RWPE2 (cell line): ENCODE results near the gene BABAM1.

Experiments
- ATAC-seq: fragments of 200-7000 bp; cut with Tn5 transposase; 3 replicates; pipeline ENCODE4 v1.9.1; 2021; ENCODE audit warnings: low read depth
- DNase-seq: peaks from one replicate; pipeline ENCODE4 v3.0.0-alpha.2; 2020; ENCODE audit warnings: low spot score
- H3K27ac ChIP-seq: fragments of 450-650 bp; 2 replicates; pipeline ENCODE4 v1.5.1; 2017; ENCODE audit warnings: mild to moderate bottlenecking; ENCODE audit not compliant: poor library complexity, severe bottlenecking
- H3K27me3 ChIP-seq: fragments of 250-450 bp; sonication (Bioruptor Pico); 2 replicates; pipeline ENCODE4 v1.5.1; 2021; ENCODE audit warnings: mild to moderate bottlenecking, moderate library complexity; ENCODE audit not compliant: insufficient read depth, poor library complexity, severe bottlenecking
- H3K36me3 ChIP-seq: fragments of 250-450 bp; sonication (Bioruptor Pico); 2 replicates; pipeline ENCODE4 v1.5.1; 2020; ENCODE audit warnings: low read depth, mild to moderate bottlenecking, moderate library complexity
- H3K4me1 ChIP-seq: fragments of 250-450 bp; sonication (Bioruptor Pico); 2 replicates; pipeline ENCODE4 v1.5.1; 2021; ENCODE audit warnings: mild to moderate bottlenecking, moderate library complexity; ENCODE audit not compliant: insufficient read depth, poor library complexity, severe bottlenecking
- H3K4me3 ChIP-seq: fragments of 250-450 bp; sonication (Bioruptor Pico); 2 replicates; pipeline ENCODE4 v1.5.1; 2021; ENCODE audit warnings: mild to moderate bottlenecking, moderate library complexity; ENCODE audit not compliant: severe bottlenecking
- H3K9me3 ChIP-seq: fragments of 250-450 bp; sonication (Bioruptor Pico); 2 replicates; pipeline ENCODE4 v1.5.1; 2021; ENCODE audit warnings: mild to moderate bottlenecking, moderate library complexity; ENCODE audit not compliant: severe bottlenecking
- CTCF ChIP-seq: fragments of 450-650 bp; IDR thresholded peaks from one replicate; pipeline ENCODE4 v1.5.1; 2017; ENCODE audit warnings: mild to moderate bottlenecking, moderate library complexity; ENCODE audit not compliant: poor library complexity, severe bottlenecking

The BABAM1 gene

DNA sequence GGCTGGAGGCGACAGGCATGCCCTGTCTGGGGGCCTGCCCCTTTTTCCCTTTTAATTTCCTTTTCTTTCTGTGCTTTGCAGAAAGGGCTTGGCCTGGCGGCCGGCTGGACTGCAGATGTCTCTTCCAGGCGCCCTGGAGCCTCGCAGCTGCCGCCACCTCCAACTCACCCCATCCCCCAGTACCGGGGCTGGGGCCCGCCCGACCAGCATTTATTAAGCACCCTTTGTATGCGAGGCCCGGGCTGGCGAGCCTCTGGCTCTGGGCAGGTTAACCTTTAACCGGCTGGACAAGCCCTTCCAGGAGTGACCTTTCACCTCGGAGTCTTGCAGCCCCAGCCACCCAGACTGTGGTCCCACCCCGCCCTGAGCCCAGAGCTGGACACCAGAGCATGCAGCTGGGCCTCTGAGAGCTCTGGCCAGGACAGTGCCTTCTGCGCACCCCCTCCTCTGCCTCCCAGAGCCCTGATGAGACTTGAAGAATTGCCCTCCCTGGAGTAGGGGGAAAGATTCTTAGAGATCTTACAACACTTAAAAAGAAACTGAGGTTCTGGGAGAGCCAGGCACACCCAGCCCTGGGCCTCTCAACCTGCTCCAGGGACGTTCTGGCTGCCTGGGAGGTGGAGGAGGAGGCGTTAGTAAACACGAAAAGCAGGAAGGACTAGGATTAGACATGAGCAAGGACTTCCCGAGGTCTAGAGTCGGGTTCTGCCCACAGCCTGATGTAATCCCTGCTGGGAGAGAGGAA, 20.4 kb upstream of the BABAM1 start:
- no peaks in the 10 kb centered on the region; the same call in 1 of the 2 replicates for H3K36me3 ChIP-seq
- H3K9me3 ChIP-seq = no peaks in the 10 kb centered on the region
- H3K4me3 ChIP-seq = peak overlapping the region; percentile 29
- peak overlapping the region; percentile 84 for H3K27ac ChIP-seq
- ATAC-seq = peak; percentile 2; the same call in 1 of the 3 replicates
- H3K4me1 ChIP-seq = peaks cover 39% of the 10 kb centered on the region
- H3K27me3 ChIP-seq = no peaks in the 10 kb centered on the region
- no peak for DNase-seq
- no peak for TF ChIP-seq CTCF

DNA sequence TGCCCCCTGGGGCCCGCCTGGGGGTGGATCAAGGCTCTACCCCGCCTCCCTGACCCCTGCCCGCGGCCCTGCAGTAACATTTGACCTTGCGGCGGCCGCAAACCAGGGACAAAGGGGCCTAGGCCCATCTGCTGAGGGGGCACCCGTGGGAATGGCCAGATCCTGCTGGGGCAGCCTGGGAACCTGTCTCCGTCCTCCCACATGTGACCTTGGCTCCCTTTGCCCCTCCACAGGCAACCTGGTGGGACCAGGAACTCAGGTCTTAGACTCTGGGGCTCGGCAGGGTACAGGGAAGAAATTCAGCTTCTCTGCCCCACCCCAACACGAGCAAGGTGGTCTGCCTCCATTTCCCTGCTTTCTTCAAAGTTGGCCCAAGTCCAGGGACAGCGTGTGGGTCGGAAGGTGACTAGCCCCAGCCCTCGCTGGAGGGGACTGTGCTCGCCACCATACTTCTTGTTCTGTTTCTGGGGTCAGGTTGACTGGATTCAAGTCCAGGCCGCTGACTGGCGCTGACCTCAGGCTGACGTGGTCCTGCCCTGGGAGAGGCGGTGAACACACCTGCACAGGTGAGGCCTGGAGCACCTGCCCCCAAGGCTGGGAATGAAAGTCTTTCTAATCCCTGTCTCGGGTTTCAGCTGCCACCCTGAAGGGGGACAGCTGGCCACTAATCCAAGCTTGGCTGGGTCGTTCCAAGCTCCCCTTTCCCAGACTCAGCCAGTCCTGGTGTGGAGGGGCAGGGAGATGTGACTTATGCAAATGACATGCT, 19.0 kb upstream of the BABAM1 start:
- no peak overlapping the region for H3K4me3 ChIP-seq
- H3K36me3 ChIP-seq = no peaks in the 10 kb centered on the region
- no peaks in the 10 kb centered on the region for H3K27me3 ChIP-seq
- H3K9me3 ChIP-seq = no peaks in the 10 kb centered on the region
- peaks cover 39% of the 10 kb centered on the region for H3K4me1 ChIP-seq
- peak; percentile 67 for ATAC-seq
- H3K27ac ChIP-seq = peak overlapping the region; percentile 84
- DNase-seq = no peak
- TF ChIP-seq CTCF = no peak

GRCh38 chr19:17249887-17250548, 17.2 kb upstream of the BABAM1 start:
- H3K27me3 ChIP-seq = no peaks in the 10 kb centered on the region
- H3K4me3 ChIP-seq = no peak overlapping the region
- peaks cover 39% of the 10 kb centered on the region for H3K4me1 ChIP-seq
- H3K36me3 ChIP-seq = no peaks in the 10 kb centered on the region
- ATAC-seq (no peak), DNase-seq (no peak)
- no peak for TF ChIP-seq CTCF
- H3K9me3 ChIP-seq = no peaks in the 10 kb centered on the region
- H3K27ac ChIP-seq = peak overlapping the region; percentile 84

DNA sequence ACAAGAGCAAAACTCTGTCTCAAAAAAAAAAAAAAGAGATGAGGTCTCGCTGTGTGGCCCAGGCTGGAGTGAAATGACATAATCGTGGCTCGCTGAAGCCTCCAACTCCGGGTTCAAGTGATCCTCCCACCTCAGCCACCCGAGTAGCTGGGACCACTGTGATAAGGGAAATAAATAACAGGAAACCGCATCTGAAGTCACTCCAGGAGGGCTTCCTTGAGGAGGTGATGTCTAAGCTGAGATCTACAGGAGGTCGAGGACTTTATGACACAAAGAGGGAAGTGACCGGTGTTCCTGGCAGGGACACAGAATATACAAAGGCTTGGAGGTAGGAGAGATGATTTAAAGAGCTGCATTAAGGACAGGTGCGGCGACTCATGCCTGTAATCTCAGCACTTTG, 12.6 kb upstream of the BABAM1 start:
- H3K27me3 ChIP-seq = no peaks in the 10 kb centered on the region
- no peaks in the 10 kb centered on the region for H3K36me3 ChIP-seq
- ATAC-seq (no peak), DNase-seq (no peak)
- no peaks in the 10 kb centered on the region for H3K9me3 ChIP-seq
- no peak for TF ChIP-seq CTCF
- H3K4me3 ChIP-seq = no peak overlapping the region
- no peak overlapping the region for H3K27ac ChIP-seq
- H3K4me1 ChIP-seq = peaks cover 3% of the 10 kb centered on the region
